ENCODE measurements around the gene RTKN2.

RTKN2 gene

GRCh38 chr10:62133618-62134017, 135.0 kb downstream of the RTKN2 start:
- H3K4me3 ChIP-seq (ENCODE audit: low read depth, low read length) = no peak overlapping the region
- TF ChIP-seq, protein P1, sequence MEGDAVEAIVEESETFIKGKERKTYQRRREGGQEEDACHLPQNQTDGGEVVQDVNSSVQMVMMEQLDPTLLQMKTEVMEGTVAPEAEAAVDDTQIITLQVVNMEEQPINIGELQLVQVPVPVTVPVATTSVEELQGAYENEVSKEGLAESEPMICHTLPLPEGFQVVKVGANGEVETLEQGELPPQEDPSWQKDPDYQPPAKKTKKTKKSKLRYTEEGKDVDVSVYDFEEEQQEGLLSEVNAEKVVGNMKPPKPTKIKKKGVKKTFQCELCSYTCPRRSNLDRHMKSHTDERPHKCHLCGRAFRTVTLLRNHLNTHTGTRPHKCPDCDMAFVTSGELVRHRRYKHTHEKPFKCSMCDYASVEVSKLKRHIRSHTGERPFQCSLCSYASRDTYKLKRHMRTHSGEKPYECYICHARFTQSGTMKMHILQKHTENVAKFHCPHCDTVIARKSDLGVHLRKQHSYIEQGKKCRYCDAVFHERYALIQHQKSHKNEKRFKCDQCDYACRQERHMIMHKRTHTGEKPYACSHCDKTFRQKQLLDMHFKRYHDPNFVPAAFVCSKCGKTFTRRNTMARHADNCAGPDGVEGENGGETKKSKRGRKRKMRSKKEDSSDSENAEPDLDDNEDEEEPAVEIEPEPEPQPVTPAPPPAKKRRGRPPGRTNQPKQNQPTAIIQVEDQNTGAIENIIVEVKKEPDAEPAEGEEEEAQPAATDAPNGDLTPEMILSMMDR (IDR thresholded peaks at IDR 0.05; ENCODE audit: borderline replicate concordance, insufficient read depth, low read depth, low read length) = no peak

Data from GM12875 (cell line).